ENCODE measurements around the gene ZNF232. TPM values are rescaled to one million over a fixed set of nuclear protein-coding genes. Genes with fewer than 3 reads are reported as not detected.

ZNF232 gene
- total RNA-seq, 4 donors from 2014 or later: 1.5 to 11.9 (median 6.0) TPM

GRCh38 chr17:5128905-5129535 is 17.3 kb upstream of the ZNF232 start:
- no peak for TF ChIP-seq CTCF (IDR thresholded peaks at IDR 0.05; ENCODE audit: low read depth)

GRCh38 chr17:5127910-5128309 is 16.2 kb upstream of the ZNF232 start:
- no peak for TF ChIP-seq CTCF (IDR thresholded peaks at IDR 0.05; ENCODE audit: low read depth)

GRCh38 chr17:5126719-5127488 is 15.2 kb upstream of the ZNF232 start:
- TF ChIP-seq CTCF (IDR thresholded peaks at IDR 0.05; ENCODE audit: low read depth): no peak

GRCh38 chr17:5123343-5124124 is 11.9 kb upstream of the ZNF232 start:
- TF ChIP-seq CTCF (IDR thresholded peaks at IDR 0.05; ENCODE audit: low read depth): no peak

- no peak for TF ChIP-seq CTCF (IDR thresholded peaks at IDR 0.05; ENCODE audit: low read depth)
Observed at GRCh38 chr17:5122586-5123342, 11.1 kb upstream of the ZNF232 start.

GRCh38 chr17:5121186-5121841 is 9.6 kb upstream of the ZNF232 start:
- TF ChIP-seq CTCF (IDR thresholded peaks at IDR 0.05; ENCODE audit: low read depth): no peak
